HepG2 (cell line): ENCODE results near the gene CHKB.

Experiments
- BRCA1 ChIP-seq: sonication (generic); formaldehyde crosslinking; IDR thresholded peaks from 2 replicates; pipeline ENCODE4 v1.4.0; 2020; ENCODE audit warnings: missing genetic modification reagents
- CBFB ChIP-seq: sonication (generic); formaldehyde crosslinking; IDR thresholded peaks from 2 replicates; pipeline ENCODE4 v1.4.0; 2020; ENCODE audit warnings: missing genetic modification reagents
- CBX2 ChIP-seq, 2 experiments: fragments of 200-600 bp in 1 of 2; sonication (generic); formaldehyde crosslinking in 1 of 2; IDR thresholded peaks; 2 replicates each; pipeline versions ENCODE4 v1.7.0 to v1.8.1; 2018 to 2022; ENCODE audit warnings: low read depth in 2 of 2, low read length in 1 of 2, mild to moderate bottlenecking in 1 of 2, missing genetic modification reagents in 1 of 2
- EHMT2 ChIP-seq: fragments of 200-600 bp; sonication (generic); IDR thresholded peaks from 2 replicates; pipeline ENCODE4 v1.7.0; 2017; ENCODE audit warnings: antibody characterized with exemption, low read depth, low read length, borderline replicate concordance
- FOXO1 ChIP-seq: sonication (generic); formaldehyde crosslinking; IDR thresholded peaks from 2 replicates; pipeline ENCODE4 v1.4.0; 2020; ENCODE audit warnings: missing genetic modification reagents
- JUND ChIP-seq: sonication (generic); formaldehyde crosslinking; IDR thresholded peaks from 2 replicates; pipeline ENCODE4 v1.8.0; 2022; ENCODE audit warnings: mild to moderate bottlenecking, missing genetic modification reagents
- KDM5B ChIP-seq: sonication (generic); formaldehyde crosslinking; IDR thresholded peaks from 2 replicates; pipeline ENCODE4 v1.4.0; 2020; ENCODE audit warnings: missing genetic modification reagents, mild to moderate bottlenecking, borderline replicate concordance
- RAD21 ChIP-seq: fragments of 450-650 bp; formaldehyde crosslinking; IDR thresholded peaks from 2 replicates; pipeline ENCODE4 v1.5.0; 2020; ENCODE audit warnings: mild to moderate bottlenecking
- RELA ChIP-seq: sonication (generic); formaldehyde crosslinking; IDR thresholded peaks from 2 replicates; pipeline ENCODE4 v1.4.0; 2020; ENCODE audit warnings: missing genetic modification reagents
- ZNF292 ChIP-seq: sonication (generic); formaldehyde crosslinking; IDR thresholded peaks from 2 replicates; pipeline ENCODE4 v1.8.1; 2022; ENCODE audit warnings: mild to moderate bottlenecking, low read depth, missing genetic modification reagents, borderline replicate concordance
- TF ChIP-seq, protein P1 (sequence below): sonication (generic); formaldehyde crosslinking; IDR thresholded peaks from 2 replicates; pipeline ENCODE4 v1.4.0; 2020; ENCODE audit warnings: missing genetic modification reagents, borderline replicate concordance
- TF ChIP-seq, protein P2 (sequence below): sonication (generic); formaldehyde crosslinking; IDR thresholded peaks from 2 replicates; pipeline ENCODE4 v1.5.1; 2020; ENCODE audit warnings: missing genetic modification reagents, mild to moderate bottlenecking, borderline replicate concordance
- TF ChIP-seq, protein P3 (sequence below): sonication (generic); formaldehyde crosslinking; IDR thresholded peaks from 2 replicates; pipeline ENCODE4 v1.4.0; 2020; ENCODE audit warnings: low read depth, mild to moderate bottlenecking, missing genetic modification reagents
- TF ChIP-seq, protein P4 (sequence below): sonication (generic); formaldehyde crosslinking; IDR thresholded peaks from 2 replicates; pipeline ENCODE4 v1.4.0; 2020; ENCODE audit warnings: mild to moderate bottlenecking, missing genetic modification reagents

DNA sequence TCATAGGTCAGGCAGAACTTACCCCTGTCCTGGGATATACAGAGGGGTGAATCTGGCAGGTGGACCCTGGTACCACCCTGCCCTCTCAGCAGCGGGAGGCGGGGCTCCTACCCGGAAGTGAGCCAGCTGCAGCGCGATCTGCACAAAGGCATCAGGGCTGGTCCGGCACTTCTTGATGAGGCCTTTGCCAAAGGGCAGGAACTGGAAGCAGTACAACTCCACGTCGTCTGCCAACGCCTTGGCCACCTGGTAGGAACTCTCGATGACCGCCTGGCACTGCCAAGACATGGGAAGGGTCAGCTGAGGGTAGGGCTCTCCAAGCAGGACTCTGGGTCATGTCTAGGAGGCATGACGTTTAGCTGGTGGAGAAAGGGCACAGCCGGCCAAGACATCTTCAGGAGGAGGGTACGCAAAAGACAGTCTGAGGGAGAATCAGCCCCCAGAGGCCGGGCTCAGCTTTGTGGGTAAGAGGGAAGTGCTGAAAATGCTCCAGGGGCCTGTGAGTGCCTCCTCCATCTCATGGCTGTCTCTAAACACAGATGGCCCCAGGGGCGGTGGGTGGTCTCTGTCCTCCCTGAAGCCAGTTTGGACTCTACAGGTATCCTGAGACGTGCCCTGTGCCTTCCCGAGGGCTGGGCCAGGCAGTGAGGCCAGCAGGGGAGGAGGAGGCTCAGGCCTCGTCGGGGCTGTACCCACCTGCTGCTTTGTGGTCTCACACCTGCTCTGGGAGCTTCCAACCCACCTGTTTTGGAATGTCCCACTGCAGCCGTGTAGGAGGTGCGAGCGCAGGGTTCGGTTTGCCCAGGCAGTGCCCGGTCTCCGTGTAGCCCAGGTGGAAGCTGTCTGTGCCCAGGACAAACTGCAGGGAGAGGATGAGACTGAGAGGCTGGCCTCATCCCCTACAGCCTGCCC, 11.1 kb downstream of the CHKB start:
- TF ChIP-seq JUND (CRISPR knock-in tag), result no peak
- TF ChIP-seq RAD21, result no peak
- TF ChIP-seq FOXO1, result no peak
- TF ChIP-seq, protein P1, sequence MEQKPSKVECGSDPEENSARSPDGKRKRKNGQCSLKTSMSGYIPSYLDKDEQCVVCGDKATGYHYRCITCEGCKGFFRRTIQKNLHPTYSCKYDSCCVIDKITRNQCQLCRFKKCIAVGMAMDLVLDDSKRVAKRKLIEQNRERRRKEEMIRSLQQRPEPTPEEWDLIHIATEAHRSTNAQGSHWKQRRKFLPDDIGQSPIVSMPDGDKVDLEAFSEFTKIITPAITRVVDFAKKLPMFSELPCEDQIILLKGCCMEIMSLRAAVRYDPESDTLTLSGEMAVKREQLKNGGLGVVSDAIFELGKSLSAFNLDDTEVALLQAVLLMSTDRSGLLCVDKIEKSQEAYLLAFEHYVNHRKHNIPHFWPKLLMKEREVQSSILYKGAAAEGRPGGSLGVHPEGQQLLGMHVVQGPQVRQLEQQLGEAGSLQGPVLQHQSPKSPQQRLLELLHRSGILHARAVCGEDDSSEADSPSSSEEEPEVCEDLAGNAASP, result no peak
- no peak for TF ChIP-seq RELA (CRISPR knock-in tag)
- TF ChIP-seq, protein P2, sequence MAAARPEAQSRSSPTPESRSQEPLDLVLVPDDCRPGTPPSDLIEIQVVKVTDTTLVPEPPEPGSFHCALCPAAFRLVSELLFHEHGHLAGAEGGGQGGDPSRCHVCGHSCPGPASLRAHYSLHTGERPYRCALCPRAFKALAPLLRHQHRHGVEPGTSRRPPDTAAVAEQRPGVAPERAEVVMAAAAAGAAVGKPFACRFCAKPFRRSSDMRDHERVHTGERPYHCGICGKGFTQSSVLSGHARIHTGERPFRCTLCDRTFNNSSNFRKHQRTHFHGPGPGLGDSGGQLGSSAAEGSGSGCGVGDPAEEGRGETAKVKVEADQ, result no peak
- TF ChIP-seq KDM5B, result no peak
- TF ChIP-seq, protein P3, sequence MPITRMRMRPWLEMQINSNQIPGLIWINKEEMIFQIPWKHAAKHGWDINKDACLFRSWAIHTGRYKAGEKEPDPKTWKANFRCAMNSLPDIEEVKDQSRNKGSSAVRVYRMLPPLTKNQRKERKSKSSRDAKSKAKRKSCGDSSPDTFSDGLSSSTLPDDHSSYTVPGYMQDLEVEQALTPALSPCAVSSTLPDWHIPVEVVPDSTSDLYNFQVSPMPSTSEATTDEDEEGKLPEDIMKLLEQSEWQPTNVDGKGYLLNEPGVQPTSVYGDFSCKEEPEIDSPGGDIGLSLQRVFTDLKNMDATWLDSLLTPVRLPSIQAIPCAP (CRISPR knock-in tag), result no peak
- TF ChIP-seq, protein P4, sequence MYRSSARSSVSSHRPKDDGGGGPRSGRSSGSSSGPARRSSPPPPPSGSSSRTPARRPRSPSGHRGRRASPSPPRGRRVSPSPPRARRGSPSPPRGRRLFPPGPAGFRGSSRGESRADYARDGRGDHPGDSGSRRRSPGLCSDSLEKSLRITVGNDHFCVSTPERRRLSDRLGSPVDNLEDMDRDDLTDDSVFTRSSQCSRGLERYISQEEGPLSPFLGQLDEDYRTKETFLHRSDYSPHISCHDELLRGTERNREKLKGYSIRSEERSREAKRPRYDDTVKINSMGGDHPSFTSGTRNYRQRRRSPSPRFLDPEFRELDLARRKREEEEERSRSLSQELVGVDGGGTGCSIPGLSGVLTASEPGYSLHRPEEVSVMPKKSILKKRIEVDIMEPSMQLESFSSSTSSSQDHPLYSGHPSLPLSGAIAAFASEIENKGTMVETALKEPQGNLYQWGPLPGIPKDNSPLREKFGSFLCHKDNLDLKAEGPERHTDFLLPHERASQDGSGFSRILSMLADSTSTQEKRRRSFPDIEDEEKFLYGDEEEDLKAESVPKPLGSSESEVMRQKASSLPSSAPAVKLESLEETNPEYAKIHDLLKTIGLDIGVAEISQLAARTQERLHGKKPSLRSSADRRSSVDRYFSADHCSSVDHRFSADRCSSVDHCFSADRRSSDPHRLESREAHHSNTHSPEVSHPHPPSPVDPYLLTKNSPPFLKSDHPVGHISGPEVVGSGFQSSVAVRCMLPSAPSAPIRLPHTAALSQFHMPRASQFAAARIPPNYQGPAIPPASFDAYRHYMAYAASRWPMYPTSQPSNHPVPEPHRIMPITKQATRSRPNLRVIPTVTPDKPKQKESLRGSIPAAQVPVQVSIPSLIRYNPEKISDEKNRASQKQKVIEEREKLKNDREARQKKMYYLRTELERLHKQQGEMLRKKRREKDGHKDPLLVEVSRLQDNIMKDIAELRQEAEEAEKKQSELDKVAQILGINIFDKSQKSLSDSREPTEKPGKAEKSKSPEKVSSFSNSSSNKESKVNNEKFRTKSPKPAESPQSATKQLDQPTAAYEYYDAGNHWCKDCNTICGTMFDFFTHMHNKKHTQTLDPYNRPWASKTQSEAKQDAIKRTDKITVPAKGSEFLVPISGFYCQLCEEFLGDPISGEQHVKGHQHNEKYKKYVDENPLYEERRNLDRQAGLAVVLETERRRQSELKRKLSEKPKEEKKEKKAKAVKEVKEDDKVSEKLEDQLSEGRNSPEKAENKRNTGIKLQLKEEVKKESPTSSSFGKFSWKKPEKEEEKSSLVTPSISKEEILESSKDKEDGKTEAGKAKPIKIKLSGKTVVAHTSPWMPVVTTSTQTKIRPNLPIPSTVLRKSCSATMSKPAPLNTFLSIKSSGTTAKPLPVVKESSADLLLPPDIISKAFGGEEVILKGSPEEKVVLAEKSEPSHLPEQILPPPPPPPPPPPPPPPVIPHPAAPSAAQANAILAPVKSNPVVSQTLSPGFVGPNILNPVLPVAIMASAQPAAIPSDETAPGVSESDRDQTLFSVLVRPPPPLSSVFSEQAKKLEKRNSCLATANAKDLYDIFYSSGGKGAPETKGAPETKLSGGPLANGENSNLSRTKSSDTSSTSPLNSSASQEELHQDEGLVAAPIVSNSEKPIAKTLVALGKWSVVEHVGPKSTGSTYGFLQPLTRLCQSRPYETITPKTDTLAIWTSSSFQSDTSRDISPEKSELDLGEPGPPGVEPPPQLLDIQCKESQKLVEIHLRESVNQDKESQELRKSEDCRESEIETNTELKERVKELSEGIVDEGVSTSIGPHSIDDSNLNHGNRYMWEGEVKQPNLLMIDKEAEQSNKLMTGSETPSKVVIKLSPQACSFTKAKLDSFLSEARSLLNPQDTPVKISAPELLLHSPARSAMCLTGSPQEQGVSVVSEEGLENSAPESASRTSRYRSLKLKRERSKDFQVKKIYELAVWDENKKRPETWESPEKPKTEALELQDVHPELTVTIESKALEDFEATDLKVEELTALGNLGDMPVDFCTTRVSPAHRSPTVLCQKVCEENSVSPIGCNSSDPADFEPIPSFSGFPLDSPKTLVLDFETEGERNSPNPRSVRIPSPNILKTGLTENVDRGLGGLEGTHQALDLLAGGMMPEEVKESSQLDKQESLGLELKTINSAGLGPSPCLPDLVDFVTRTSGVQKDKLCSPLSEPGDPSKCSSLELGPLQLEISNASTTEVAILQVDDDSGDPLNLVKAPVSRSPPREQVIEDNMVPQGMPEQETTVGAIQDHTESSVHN (CRISPR knock-in tag), result no peak
- no peak for TF ChIP-seq ZNF292
- TF ChIP-seq CBX2 (IDR thresholded peaks at IDR 0.05; ENCODE audit: low read depth, low read length), result no peak
- TF ChIP-seq CBX2 (CRISPR knock-in tag; IDR thresholded peaks at IDR 0.05; ENCODE audit: low read depth), result no peak
- TF ChIP-seq CBFB (CRISPR knock-in tag), result no peak
- no peak for TF ChIP-seq EHMT2
- no peak for TF ChIP-seq BRCA1 (CRISPR knock-in tag)
